Measurements from ENCODE around the gene FBRSL1.

Gene FBRSL1

GRCh38 chr12:132485619-132486018, 4.3 kb upstream of the FBRSL1 start:
- no peak for DNase-seq

- no peak for DNase-seq
Measured at GRCh38 chr12:132486168-132486567, 3.8 kb upstream of the FBRSL1 start.

DNA sequence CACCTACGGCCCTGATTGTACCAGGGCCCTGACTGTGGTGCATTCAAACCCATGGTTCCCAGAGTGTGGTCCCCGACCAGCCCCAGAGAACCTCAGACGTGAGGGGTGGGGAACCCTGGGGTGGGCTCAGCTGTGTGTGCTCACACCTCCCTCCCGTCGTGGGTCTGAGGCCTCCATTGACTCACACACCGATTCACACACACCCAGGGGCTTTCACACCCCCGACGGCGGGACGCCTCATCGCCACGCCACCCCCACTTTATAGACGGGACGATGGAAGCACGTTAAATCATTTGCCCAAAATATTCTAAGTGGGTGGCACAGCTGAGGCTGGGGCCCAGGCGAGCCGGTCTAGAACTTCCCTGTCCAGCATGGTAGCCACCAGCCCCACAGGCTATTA, 3.4 kb upstream of the FBRSL1 start:
- DNase-seq = no peak

DNA sequence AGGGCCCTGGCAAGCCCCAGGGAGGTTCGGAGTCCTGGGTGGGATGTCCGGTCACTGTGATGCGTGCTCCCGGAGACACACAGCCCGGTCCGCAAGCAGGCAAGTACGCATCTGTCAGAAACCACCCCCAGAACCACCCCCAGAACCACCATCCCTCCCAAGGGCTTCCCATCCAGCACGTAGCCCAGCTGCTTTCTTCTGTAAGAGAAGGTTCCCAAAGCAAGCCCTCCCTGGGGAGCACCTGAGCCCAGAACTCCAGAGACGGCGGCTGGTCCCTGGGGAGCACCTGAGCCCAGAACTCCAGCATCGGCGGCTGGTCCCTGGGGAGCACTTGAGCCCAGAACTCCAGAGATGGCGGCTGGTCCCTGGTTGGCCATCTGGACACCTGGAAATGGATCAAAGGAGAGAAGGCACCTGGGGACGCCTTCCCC, 2.6 kb upstream of the FBRSL1 start:
- peak; percentile 22 to 54 for DNase-seq

DNA sequence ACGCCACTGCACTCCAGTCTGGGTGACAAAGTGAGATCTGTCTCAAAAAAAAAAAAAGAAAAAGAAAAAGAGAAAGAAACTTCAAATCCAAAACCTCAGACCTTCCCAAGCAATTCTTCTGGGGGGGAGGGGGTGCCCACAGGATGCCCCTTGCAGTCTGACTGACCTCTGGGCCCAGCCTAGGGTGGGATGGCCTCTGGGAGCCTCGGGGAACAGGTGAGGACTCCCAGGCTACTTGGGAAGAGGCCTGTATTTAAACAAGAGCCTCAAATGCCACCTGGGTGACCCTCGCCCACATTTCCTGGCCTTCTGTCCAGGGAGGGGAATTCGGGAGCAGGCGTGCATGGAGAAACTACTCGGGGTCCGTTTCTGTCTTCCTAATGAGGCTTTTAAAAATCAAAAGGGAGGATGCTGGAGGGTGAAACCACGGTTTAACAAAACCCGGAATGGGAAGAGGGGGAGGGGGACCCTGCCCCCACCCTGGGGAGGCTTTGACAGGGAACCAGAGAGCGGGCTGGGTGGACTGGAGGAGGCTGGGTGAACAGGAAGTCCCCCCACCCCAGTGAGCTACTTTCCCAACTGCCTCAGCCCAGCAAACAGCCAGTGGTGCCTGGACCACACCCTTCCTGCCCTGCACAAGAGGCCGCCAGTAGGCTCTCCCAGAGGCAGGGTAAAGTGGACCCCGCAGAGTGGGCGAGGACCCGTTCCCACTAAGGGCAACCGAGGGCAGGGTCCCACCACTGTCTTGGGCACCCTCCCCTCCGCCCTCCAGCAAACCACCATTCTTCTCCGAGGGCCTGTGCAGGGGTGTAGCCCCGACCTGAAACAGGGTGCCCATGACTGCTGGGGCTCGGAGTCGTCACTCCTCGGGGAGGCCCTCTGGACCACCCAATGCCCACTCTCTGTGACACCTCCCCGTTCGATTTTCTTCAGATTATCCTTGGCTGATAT, 1.5 kb upstream of the FBRSL1 start:
- no peak for DNase-seq

DNA sequence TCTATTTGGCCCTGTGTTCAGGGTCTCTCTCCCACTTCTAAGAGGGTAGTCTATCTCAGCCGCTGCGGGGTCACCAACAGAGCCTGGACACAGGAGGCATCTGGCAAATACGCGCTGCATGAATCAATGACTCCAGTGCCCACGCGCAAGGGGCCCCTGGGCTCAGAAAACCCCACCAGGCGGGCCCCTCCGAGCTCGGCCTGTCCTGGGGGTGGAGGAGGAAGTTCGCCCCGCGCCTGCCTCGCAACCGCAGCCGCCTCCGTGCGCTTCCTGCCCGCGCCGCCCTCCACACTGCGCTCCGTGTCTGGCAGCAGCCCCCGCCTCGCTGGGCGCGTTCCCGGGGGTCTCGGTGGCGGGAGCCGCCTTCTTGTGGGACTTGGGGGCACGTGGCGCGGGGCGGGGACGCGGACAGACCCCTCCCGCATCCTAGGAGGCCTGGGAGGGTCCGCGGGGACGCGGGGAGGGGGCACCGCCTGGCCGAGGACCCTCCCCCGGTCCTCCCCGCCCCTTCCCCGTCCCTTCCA, 811 bp upstream of the FBRSL1 start:
- no peak for DNase-seq

GRCh38 chr12:132490422-132491137, 629 bp downstream of the FBRSL1 start:
- no peak for DNase-seq

DNA sequence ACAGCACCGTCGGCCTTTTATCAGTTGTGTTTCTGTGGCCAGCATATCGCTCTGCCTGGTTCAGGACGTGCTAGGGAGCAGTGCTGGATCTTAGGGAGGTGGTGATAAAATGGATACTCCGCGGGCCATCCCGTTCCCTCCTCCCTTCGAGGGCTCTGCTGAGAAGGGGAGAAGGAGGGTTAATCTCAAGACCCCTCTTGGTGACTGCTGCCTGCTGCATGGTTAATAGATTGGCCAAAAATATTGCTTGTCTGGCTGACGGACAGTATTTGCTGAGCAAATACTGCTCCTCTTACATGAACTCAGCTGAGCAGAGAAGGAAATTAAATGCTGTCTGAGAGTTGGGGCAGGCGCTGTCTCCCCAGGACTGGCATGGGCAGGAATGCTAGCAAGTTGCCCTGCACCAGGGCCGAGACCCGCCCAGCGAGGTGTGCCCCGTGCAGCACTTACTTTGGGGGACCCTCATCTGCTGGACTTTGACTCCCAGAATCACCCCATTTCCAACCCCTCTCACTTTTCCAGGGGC, 1.2 kb downstream of the FBRSL1 start:
- no peak for DNase-seq

DNA sequence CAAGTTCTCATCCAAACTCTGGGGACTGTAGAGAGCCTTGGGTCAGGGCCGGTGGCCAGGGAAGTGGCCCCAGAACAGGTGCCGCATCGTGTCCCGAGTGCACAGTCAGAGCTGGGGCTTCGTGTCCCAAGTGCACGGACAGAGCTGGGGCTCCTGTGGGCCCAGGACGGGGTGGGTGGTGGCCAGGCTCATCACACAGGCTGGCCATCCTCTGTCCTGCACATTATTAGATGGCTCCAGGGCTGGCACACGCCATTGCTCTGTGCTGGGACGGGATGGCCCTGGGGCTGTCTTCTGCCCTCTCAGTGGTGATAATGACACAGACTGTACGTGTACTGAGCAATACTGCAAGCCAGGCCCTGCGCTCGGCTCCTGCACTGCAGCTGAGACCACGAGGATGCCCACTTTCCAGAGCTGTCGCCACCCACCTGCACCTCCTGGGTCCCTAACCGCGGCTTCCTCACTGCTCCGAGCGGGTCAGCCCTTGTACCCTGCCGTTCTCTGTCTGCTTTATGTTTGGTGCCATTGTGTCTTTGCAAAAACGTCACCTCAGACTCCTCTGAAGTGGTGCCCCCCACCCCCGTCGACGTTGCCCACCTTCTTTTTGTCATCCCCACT, 1.9 kb downstream of the FBRSL1 start:
- no peak for DNase-seq

DNA sequence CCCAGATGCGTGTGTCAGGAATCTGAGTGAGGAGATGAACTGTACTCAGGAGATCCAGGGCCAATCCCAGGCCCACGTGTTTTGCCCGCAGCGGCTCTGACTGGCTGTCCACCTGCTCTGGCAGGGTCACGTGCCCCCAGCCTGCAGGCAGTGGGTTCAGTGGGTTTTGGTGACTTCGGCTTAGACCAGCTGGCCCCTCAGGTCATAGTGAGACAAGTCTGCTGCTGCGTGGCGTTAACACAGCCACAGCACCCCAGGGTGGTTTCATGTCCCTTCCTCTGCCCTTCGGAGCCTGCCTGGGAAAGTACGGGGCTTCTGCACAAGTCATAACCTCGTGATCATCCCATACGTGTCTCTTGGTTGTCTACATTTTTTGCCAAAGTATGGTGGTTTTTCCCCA, 2.6 kb downstream of the FBRSL1 start:
- no peak for DNase-seq

- DNase-seq = no peak
Measured at GRCh38 chr12:132492951-132493350, 3.0 kb downstream of the FBRSL1 start.

DNA sequence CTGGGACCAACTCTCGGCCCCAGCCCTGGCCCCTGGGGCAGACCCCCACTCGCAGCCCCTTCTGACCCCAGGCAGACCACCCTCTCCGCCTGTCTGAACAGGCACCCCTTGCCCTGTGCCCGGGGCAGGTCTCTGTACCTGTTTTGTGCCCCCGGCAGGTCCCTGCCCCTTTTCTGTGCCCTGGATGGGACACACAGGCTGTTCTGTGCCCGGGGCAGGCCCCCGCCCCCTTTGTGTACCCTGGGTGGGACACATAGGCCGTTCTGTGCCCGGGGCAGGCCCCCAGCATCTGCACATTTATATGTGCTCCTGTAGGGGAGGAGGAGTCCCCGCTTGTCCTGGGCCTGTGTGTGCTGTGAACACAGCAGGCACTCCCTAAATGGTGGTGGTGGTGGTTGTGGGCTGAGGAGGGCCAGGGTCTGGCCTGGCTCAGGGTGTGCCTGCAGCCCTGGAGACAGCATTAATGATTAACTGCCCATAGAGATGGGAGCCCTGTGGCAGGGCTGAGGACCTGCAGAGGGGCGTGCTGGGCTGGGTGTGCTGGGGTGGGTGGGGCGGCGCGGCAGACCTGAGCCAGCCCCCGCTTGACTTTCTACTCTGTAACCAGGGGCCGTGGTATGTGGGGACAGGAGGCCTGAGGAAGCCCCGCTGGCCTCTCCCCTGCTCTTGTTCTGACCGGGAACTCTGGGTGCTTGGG, 3.7 kb downstream of the FBRSL1 start:
- no peak for DNase-seq

DNA sequence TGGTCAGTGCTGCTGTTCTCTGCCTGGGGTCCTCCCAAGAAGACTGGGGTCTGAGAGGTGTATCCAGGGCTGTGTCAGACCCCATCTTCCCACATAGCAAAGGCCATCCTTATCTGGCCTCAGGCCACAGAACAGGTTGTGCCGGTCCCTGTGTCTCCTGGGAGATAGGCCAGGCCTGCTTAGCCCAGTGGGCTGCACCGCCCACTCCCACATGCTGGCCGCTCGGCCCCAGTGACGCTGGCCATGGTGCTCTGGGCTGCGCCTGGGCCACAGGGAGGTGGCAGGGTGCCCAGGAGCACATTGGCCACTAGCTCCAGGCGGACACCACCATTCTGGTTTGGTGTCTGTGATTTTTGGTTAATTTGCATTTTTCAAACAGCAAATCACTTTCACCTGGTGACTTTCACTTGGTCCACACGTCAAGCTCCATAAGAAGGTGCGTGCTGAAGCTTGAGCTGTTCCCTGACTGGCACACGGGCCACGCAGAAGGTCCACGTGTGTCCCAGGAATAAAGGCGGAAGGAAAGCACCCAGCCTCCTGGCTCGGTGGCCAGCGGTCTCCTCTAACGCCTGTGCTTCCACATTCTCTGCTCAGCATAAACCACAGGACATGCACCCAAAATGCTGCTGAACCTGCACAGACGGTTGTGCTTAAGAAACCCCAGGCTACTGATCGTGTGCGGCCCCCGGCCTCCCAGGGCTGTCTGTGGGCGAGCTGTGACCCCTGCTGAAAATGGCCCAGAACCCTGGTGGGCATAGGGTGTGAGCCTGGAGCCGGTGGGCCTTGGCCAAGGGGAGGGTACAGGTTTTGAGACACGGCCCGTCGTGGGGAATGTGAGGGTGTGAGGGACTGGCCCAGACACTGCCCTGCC, 4.6 kb downstream of the FBRSL1 start:
- no peak for DNase-seq

- no peak for DNase-seq
Measured at GRCh38 chr12:132495165-132495544, 5.2 kb downstream of the FBRSL1 start.

GRCh38 chr12:132495629-132496357, 5.8 kb downstream of the FBRSL1 start:
- no peak for DNase-seq

DNA sequence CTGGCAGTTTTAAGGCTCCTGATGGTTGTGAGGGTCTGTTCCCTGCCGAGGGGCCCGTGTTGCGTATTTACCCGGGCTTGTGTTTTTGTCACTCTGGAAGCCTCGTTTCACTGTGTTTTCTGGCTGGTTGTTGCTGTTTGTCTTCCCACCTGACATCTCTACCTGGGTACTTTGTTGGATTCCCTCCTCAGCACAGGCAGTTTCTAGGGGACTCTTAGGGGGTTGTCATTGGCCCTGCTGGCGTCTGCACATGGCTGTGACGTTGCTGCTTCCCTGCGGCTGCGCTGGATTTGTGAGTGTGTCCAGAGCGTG, 6.4 kb downstream of the FBRSL1 start:
- DNase-seq = no peak

DNA sequence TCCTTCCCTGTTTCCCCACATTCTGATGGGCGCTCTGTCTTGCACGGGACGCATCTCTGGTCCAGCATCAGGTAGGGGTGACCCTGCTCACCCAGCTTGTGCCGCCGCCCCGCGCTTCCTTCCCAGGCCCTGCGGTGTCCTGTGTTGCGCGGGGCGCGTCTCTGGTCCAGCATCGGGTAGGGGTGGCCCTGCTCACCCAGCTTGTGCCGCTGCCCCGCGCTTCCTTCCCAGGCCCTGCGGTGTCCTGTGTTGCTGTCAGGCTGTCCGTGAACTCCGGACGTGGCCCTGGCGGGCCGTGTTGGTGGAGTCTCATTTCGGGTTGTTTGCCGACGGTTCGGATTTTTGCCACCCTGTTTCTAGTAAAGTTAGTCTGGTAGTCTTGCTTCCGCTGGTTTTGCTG, 6.8 kb downstream of the FBRSL1 start:
- no peak for DNase-seq

DNA sequence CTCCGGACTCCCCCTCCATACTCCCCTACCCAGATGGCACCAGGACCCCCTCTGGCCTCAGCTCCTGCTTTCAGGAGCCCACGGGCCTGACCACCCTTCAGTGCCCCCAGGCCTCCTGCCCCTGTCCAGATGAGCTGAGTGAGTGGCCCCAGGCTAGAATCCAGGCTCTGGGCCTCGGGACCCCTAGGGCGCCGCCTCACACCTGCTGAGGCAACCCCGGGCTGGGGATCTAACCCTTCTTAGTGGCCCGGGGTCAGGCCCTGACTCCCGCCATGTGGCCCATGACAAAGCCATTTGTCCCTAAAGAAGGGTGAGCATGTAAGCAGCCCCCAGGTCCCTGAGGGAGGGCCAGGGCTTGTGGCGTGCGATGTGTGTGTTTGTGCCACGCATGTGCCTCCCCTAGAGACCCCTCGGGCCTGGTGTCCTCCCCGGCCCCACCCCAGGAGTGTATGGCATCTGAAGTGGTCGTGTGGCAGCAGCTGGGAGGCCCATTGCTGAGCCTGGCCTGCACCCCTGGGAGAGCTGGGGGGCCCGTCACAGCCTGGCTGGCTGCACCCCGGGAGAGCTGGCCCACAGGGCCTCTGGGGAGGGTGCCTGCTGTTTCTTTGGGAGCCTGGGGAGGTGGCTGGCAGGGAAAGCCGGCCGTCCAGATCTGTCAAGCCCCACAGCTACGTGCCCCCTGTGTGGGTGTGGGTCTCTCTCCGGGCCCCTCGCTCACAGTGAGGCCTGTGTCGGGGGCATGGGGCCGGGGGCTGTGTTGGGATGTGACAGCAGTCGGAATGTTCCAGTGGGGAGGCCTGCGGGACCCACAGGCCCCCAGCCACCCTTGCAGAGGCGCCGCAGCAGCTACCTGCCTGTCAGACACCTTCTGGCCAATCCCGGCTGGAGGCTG, 7.8 kb downstream of the FBRSL1 start:
- no peak for DNase-seq

- DNase-seq = no peak
Measured at GRCh38 chr12:132498931-132499330, 9.0 kb downstream of the FBRSL1 start.
